Activated naive CD4-positive, alpha-beta T cell treated with anti-CD3 and anti-CD28 coated beads for 36 hours (primary cell): ENCODE data around the gene ELP1. TPM values are rescaled to one million over a fixed set of nuclear protein-coding genes. Genes with fewer than 3 reads are reported as not detected.

Experiments used
- CTCF ChIA-PET: fragments of 350-600 bp; sonication (Branson Sonifier 250); formaldehyde crosslinking; loops from one replicate; lab custom pipeline; 2021; ENCODE audit warnings: antibody characterized with exemption; lab: Charles Lee
- DNase-seq: peaks from one replicate; pipeline ENCODE4 v3.0.0-alpha.2; 2020
- H3K27ac Mint-ChIP-seq: one replicate; pipeline ENCODE4 v1.8.0; 2021; ENCODE audit warnings: mild to moderate bottlenecking, mixed read lengths
- H3K27me3 Mint-ChIP-seq: one replicate; pipeline ENCODE4 v1.8.0; 2021; ENCODE audit warnings: low read depth, mixed read lengths
- H3K36me3 Mint-ChIP-seq: one replicate; pipeline ENCODE4 v1.8.0; 2021; ENCODE audit warnings: low read depth, mixed read lengths
- H3K4me1 Mint-ChIP-seq: one replicate; pipeline ENCODE4 v1.8.0; 2021; ENCODE audit warnings: low read depth, mixed read lengths
- H3K4me3 Mint-ChIP-seq: one replicate; pipeline ENCODE4 v1.8.0; 2021; ENCODE audit warnings: mild to moderate bottlenecking, moderate library complexity, mixed read lengths
- H3K9me3 Mint-ChIP-seq: one replicate; pipeline ENCODE4 v1.8.0; 2021; ENCODE audit warnings: mixed read lengths
- intact Hi-C: fragments of 100-400 bp; cut with micrococcal nuclease; formaldehyde crosslinking; loops from one replicate; pipeline ENCODE4 v1.15.1; 2023
- total RNA-seq, 2 experiments: library from RNA; stranded (reverse); gene quantifications; one replicate each; pipeline ENCODE4 v1.2.3, GENCODE V29; 2021

The ELP1 gene
- total RNA-seq, 2 experiments from 2014 or later, result 22.3 to 27.3 TPM

DNA sequence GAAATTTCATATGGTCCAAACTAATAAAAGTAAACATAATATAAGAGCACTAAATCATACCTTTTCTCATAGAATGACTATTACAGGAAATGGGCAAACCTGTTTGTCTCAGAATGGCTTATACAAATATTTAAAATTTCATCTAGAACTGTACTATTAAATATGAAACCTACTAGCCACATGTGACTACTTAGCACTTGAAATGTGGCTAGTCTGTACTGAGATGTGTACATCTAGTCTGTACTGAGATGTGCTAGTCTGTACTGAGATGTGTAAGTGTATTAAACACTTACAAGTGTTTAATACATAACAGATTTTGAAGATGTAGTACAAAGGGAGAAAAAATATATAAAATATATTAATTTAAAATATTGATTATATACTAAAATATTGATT lies 22.7 kb upstream of the ELP1 start:
- Mint-ChIP-seq H3K4me3 (no peak overlapping the region), H3K9me3 (no peaks in the 10 kb centered on the region), H3K36me3 (no peaks in the 10 kb centered on the region), H3K27me3 (peaks cover 2% of the 10 kb centered on the region), H3K4me1 (peaks cover 2% of the 10 kb centered on the region), H3K27ac (no peak overlapping the region)
- no peak for DNase-seq
- CTCF ChIA-PET, result no interaction called here
- intact Hi-C loops, result loop anchor here (10.0 kb wide), 1 partner anchor 392 kb away; no protein-coding TSS in a partner anchor

GRCh38 chr9:108956022-108956630 lies 22.2 kb upstream of the ELP1 start:
- no peak for DNase-seq
- Mint-ChIP-seq H3K9me3 (no peaks in the 10 kb centered on the region), H3K27me3 (peaks cover 2% of the 10 kb centered on the region), H3K4me3 (no peak overlapping the region), H3K27ac (no peak overlapping the region), H3K36me3 (no peaks in the 10 kb centered on the region), H3K4me1 (peaks cover 2% of the 10 kb centered on the region)
- CTCF ChIA-PET, result interaction anchor here (0.7 kb wide), 1 partner anchor 223 kb away, joined by 3 read pairs; no protein-coding TSS in a partner anchor
- intact Hi-C loops, result loop anchor here (10.0 kb wide), 1 partner anchor 391 kb away; no protein-coding TSS in a partner anchor

DNA sequence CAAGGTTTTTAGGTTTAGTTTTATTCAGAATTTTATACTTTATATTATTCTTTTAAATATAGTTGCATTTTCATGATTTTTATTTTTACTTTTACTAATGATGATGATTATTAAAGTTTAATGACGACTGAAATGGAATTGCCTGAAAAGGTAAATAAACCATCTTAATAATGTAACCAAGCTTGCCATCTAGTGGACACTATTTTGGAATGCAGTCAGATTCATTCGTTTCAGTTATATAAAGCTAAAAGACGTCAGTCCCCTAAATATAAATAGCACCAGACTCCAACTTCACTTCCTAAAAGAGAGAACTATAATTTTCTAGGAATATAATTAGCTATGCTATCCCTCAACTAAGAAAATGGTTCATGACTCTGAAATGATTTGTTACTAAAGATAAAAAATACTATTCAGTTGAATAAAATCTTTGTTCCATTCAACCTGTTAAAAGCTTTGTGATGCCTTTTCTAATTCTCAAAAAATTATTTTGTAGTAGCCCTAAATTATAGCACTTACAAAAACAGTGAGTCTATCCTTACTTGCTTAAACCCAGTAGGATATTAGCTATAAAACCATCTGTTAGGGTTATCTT lies 20.2 kb upstream of the ELP1 start:
- no peak for DNase-seq
- H3K27me3 Mint-ChIP-seq, result peaks cover 2% of the 10 kb centered on the region
- no peak overlapping the region for H3K4me3 Mint-ChIP-seq
- no peaks in the 10 kb centered on the region for H3K36me3 Mint-ChIP-seq
- H3K4me1 Mint-ChIP-seq, result peaks cover 2% of the 10 kb centered on the region
- CTCF ChIA-PET, result interaction anchor here (0.6 to 1.4 kb wide), 17 partner anchors 11 to 1529 kb away, joined by 3 to 6 read pairs (median 3); partner anchors contain the start of gene ABITRAM
- H3K9me3 Mint-ChIP-seq, result no peaks in the 10 kb centered on the region
- intact Hi-C loops, result loop anchor here (5.0 to 10.0 kb wide), 2 partner anchors 389 to 513 kb away; no protein-coding TSS in a partner anchor
- H3K27ac Mint-ChIP-seq, result no peak overlapping the region

DNA sequence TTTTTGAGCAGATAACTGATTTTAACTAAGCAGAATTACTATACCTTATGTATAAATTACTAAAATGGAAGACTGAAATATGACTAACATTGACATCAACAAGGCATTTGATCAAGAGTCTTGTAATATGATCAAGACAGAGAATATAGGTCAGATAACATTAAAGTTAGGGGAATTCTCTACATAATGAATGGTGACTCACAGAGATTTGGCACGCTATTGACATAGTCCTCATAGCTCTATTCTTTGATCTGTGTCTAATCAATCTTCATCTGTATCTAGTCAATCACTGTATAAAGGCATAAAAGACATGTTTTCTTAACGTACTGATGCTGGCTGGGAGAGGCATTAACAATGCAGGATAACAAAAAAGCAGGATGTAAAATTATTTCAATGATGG lies 17.7 kb upstream of the ELP1 start:
- Mint-ChIP-seq H3K27ac (no peak overlapping the region), H3K27me3 (no peaks in the 10 kb centered on the region), H3K36me3 (peaks cover 1% of the 10 kb centered on the region), H3K4me3 (no peak overlapping the region), H3K9me3 (no peaks in the 10 kb centered on the region), H3K4me1 (peaks cover 2% of the 10 kb centered on the region)
- intact Hi-C loops, result loop anchor here (5.0 to 10.0 kb wide), 2 partner anchors 387 to 516 kb away; no protein-coding TSS in a partner anchor
- DNase-seq, result no peak
- CTCF ChIA-PET, result interaction anchor here (1.1 to 1.4 kb wide), 2 partner anchors 10 to 95 kb away, joined by 3 read pairs; no protein-coding TSS in a partner anchor

GRCh38 chr9:108950168-108950567 lies 16.2 kb upstream of the ELP1 start:
- DNase-seq, result no peak
- intact Hi-C loops, result loop anchor here (5.0 to 10.0 kb wide), 2 partner anchors 385 to 517 kb away; no protein-coding TSS in a partner anchor
- CTCF ChIA-PET, result interaction anchor here (0.6 to 1.4 kb wide), 3 partner anchors 8 to 66 kb away, joined by 3 to 5 read pairs (median 3); no protein-coding TSS in a partner anchor
- H3K4me3 Mint-ChIP-seq, result no peak overlapping the region
- no peaks in the 10 kb centered on the region for H3K27me3 Mint-ChIP-seq
- no peaks in the 10 kb centered on the region for H3K9me3 Mint-ChIP-seq
- H3K27ac Mint-ChIP-seq, result no peak overlapping the region
- H3K4me1 Mint-ChIP-seq, result peaks cover 2% of the 10 kb centered on the region
- peaks cover 5% of the 10 kb centered on the region for H3K36me3 Mint-ChIP-seq

DNA sequence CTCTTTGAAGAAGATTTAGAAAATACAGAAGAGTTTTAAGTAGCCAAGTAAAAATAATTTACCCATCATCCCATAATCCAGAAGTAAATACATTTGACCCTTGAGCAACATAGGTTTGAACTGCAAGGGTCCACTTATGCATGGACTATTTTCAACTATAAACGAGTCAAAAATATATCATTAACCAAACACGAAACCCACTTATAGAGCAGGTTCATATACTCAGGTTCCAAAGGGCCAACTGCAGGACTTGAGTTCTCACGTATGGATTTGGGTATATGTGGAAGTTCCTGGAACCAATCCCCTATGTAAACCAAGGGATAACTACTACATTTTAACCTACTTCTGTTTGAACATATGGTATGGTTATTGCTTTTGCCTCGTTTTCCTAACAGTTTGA lies 6.1 kb upstream of the ELP1 start:
- Mint-ChIP-seq H3K4me3 (no peak overlapping the region), H3K9me3 (no peaks in the 10 kb centered on the region), H3K27me3 (no peaks in the 10 kb centered on the region), H3K27ac (no peak overlapping the region), H3K4me1 (peaks cover 5% of the 10 kb centered on the region), H3K36me3 (peaks cover 3% of the 10 kb centered on the region)
- no peak for DNase-seq
- CTCF ChIA-PET, result no interaction called here
- intact Hi-C loops, result no loop called here

- Mint-ChIP-seq H3K9me3 (no peaks in the 10 kb centered on the region), H3K4me3 (no peak overlapping the region), H3K27me3 (no peaks in the 10 kb centered on the region), H3K4me1 (peaks cover 11% of the 10 kb centered on the region), H3K36me3 (peaks cover 5% of the 10 kb centered on the region), H3K27ac (no peak overlapping the region)
- CTCF ChIA-PET, result no interaction called here
- no peak for DNase-seq
- intact Hi-C loops, result no loop called here
Measured at GRCh38 chr9:108937561-108938305, 3.8 kb upstream of the ELP1 start.

DNA sequence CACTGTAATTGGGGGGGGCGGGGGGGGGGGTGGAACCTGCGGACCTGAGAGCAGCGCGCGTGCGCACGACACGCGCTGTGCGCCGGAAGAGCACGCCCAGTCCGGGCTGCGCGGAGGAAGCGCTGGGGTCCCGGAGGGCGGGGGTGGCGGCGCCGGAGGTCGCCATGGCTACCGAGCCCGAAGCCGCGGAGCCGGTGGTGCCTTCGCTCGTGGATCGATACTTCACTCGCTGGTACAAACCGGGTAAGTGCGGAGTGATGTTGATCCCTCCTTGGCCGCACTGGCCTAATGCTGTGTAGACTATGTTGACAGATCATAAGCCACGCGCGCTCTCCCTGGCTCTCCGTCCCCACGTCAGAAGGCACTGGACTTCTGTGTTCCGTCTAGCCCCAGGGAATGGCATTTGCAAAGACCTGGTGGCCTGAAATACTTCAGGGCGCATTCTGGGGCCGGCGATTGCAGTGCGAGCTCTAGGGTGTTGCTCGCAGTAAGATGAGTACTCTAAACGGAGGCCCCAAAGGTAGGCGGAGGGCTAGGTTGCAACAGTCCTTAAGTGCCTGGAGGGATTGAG lies 484 bp upstream of the ELP1 start, which contains the start of gene ABITRAM:
Gene ABITRAM (plus strand): TSS at position 78 of the 571 bp plus-strand sequence. CDS start 87 bp downstream, at position 165.
- intact Hi-C loops, result loop anchor here (1.0 to 5.0 kb wide), 10 partner anchors 48 to 1651 kb away; partner anchors contain the start of genes EPB41L4B, KLF4 and RAD23B
- Mint-ChIP-seq H3K27me3 (no peaks in the 10 kb centered on the region), H3K27ac (peak within 1 kb of the TSS; percentile 92), H3K4me3 (peak within 1 kb of the TSS; percentile 95), H3K9me3 (no peaks in the 10 kb centered on the region), H3K36me3 (peaks cover 7% of the 10 kb centered on the region), H3K4me1 (peaks cover 25% of the 10 kb centered on the region)
- CTCF ChIA-PET, result interaction anchor here (0.7 kb wide), 1 partner anchor 20 kb away, joined by 3 read pairs; no protein-coding TSS in a partner anchor
- DNase-seq, result peak; percentile 70

DNA sequence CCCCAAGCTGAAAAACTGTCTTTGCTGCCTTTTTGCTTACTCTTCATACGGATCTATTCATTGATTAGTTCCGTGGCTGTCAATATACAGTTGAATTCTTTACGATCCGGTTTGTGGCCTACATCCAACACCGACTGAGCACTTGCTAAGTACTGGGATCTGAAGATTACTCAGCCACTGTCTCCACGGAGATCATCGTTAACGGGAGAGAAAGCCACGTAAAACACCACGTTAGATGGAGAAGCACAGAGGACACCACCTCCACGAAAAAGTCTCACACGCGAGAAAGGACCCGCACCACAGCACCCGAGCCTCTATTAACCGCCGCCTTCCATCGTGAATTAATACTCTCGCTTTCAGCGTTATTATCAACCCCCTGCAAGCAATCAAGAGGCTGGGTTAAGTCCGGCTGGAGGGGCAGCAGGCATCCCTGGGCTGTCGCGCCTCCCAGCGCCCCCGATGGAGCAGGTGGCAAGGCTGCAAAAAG lies 650 bp downstream of the ELP1 start:
- Mint-ChIP-seq H3K4me1 (peaks cover 27% of the 10 kb centered on the region), H3K27ac (peak overlapping the region; percentile 92), H3K4me3 (peak overlapping the region; percentile 95), H3K9me3 (no peaks in the 10 kb centered on the region), H3K27me3 (no peaks in the 10 kb centered on the region), H3K36me3 (peaks cover 7% of the 10 kb centered on the region)
- intact Hi-C loops, result loop anchor here (5.0 kb wide), 1 partner anchor 249 kb away; no protein-coding TSS in a partner anchor
- CTCF ChIA-PET, result no interaction called here
- DNase-seq, result peak; percentile 36

DNA sequence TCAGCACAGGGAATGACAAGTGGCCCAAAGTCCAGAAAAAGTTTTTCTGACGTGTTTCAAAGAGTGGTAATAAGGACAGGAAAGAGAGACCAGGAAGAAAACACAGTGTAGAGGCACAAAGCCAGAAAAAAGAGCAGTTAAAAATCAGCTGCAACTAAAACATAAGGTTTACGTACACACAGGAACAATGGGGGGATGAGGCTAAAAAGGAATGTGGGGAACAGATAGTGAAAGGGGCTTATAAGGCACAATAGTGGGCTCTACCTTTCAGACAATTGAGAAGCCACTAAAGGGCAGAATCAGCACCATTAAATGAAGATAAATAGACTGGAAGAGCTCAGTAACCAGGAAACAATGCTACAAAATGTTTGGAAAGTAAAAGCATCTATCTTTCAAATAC lies 5.5 kb downstream of the ELP1 start:
- no peak for DNase-seq
- Mint-ChIP-seq H3K27me3 (no peaks in the 10 kb centered on the region), H3K9me3 (no peaks in the 10 kb centered on the region), H3K4me3 (no peak overlapping the region), H3K36me3 (peaks cover 38% of the 10 kb centered on the region), H3K4me1 (peaks cover 20% of the 10 kb centered on the region), H3K27ac (no peak overlapping the region)
- intact Hi-C loops, result no loop called here
- CTCF ChIA-PET, result interaction anchor here (0.7 kb wide), 1 partner anchor 192 kb away, joined by 3 read pairs; no protein-coding TSS in a partner anchor

DNA sequence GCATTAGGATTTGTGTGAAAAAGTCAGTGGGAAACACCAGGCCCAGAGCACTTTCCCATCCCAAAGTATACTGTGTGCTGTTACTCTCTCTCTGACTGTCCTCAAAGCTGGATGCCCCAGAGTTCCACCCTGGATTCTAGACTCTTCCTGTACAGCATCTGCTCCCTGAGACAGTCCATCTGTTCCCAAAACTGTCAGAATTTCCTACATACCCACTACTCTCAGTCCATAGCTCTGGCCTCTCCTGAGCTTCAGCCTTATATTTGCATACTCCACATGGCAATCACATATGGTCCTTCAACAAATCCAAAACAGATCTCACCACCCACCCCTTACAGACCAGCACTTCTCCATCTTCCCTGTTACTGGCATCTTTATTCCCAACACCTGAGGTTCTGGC lies 9.5 kb downstream of the ELP1 start:
- Mint-ChIP-seq H3K27me3 (no peaks in the 10 kb centered on the region), H3K27ac (no peak overlapping the region), H3K4me1 (peaks cover 2% of the 10 kb centered on the region), H3K36me3 (peaks cover 51% of the 10 kb centered on the region), H3K4me3 (no peak overlapping the region), H3K9me3 (no peaks in the 10 kb centered on the region)
- CTCF ChIA-PET, result interaction anchor here (0.5 to 1.0 kb wide), 2 partner anchors 29 to 1390 kb away, joined by 3 to 4 read pairs; no protein-coding TSS in a partner anchor
- intact Hi-C loops, result no loop called here
- DNase-seq, result no peak
